ENCODE measurements around the gene PIM2.
A peak's percentile ranks its signal among the peaks of the same experiment; 100 is the strongest.

PIM2 gene

DNA sequence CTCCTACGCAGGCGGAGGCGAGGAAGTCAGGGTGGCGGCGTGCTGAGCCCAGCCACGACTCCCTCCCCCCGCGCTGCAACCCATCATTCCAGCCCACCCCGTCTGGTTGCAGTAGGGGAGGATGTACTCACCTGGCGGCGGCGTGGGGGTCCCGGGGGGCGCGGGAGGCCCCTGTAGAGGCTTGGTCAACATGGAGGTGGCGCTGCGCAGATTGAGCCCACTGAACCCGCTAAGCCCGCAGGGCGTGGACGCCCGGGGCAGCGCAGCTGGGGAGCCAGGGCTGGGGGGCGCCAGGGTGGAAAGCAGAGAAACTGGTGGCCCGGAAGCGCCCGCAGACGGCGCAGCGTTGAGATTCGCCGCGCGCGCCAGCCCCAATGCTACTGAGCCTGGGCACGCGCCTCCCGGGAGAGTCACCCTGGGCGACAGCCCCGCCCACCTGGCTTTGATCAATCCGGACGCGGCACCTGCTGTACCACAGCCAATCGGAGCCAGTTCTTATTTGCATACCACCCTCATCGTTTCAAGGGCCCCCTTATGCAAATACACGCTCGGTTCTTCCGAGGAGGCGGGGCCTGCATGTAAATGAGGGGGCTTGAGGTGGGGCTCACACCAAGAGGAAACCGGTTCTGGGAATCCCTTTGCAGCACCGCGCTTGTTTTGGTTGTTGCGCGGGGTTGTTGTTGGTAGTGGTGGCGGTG lies at the start of gene PIM2:
PIM2 (minus strand) TSS at position 382 of the 698 bp plus-strand sequence; CDS start at position 192, 190 bp downstream.
- DNase-seq, result peak; percentile 98
- in situ Hi-C loops (cut with MboI; ENCODE audit: low pct_unique_long_range_greater_than_20kb, low sequenced_read_pairs), result no loop called here

- DNase-seq, result no peak
- in situ Hi-C loops (cut with MboI; ENCODE audit: low pct_unique_long_range_greater_than_20kb, low sequenced_read_pairs), result no loop called here
Observed at GRCh38 chrX:48968377-48968776, 49.6 kb upstream of the PIM2 start.

GRCh38 chrX:48966796-48967579 lies 48.2 kb upstream of the PIM2 start:
- no peak for DNase-seq
- in situ Hi-C loops (cut with MboI; ENCODE audit: low pct_unique_long_range_greater_than_20kb, low sequenced_read_pairs), result no loop called here

GRCh38 chrX:48965959-48966358 lies 47.1 kb upstream of the PIM2 start:
- in situ Hi-C loops (cut with MboI; ENCODE audit: low pct_unique_long_range_greater_than_20kb, low sequenced_read_pairs), result no loop called here
- DNase-seq, result no peak

DNA sequence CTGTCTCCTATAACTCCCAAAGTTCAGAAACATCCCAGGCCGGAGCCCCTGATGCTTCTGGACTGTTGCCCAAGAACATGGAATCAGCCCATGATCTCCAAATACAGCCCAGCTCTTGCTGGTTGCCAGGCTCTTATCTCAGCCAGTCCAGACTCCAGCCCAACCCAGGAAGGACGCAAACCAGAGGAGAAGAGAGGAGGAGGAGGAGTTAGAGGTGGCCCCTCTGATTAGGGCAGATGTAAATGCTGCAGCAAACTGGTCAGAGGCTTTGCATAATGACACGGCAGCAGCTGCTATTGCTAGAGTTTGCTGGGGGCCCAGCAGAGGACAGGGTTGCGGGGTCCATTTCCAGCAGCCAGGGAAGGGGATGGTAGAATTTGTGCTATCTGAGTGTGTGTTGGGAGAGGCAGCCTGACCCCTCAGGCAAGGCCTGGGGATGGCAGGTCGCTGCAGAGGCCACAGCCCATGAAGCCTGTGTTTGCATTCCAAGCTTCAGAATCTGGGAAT lies 42.8 kb upstream of the PIM2 start:
- in situ Hi-C loops (cut with MboI; ENCODE audit: low pct_unique_long_range_greater_than_20kb, low sequenced_read_pairs), result no loop called here
- no peak for DNase-seq

GRCh38 chrX:48960291-48960690 lies 41.5 kb upstream of the PIM2 start:
- in situ Hi-C loops (cut with MboI; ENCODE audit: low pct_unique_long_range_greater_than_20kb, low sequenced_read_pairs), result no loop called here
- DNase-seq, result no peak

DNA sequence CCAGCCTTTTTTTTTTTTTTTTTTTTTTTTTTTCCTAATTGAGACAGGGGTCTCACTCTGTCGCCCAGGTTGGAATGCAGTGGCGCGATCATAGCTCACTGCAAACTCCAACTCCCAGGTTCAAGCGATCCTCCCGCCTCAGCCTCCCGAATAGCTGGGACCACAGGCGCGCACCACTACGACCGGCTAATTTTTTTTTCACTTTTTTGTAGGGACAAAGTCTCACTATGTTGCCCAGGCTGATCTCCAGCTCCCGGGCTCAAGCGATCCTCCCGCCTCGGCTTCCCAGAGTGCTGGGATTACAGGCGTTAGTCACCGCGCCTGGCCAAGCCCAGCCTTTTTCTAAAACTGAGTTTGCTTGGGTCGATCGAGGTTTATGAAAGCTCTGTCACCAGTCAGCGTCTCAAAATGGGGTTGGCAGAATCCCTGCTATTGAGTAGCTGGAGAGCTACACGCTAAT lies 39.8 kb upstream of the PIM2 start:
- in situ Hi-C loops (cut with MboI; ENCODE audit: low pct_unique_long_range_greater_than_20kb, low sequenced_read_pairs), result no loop called here
- no peak for DNase-seq

DNA sequence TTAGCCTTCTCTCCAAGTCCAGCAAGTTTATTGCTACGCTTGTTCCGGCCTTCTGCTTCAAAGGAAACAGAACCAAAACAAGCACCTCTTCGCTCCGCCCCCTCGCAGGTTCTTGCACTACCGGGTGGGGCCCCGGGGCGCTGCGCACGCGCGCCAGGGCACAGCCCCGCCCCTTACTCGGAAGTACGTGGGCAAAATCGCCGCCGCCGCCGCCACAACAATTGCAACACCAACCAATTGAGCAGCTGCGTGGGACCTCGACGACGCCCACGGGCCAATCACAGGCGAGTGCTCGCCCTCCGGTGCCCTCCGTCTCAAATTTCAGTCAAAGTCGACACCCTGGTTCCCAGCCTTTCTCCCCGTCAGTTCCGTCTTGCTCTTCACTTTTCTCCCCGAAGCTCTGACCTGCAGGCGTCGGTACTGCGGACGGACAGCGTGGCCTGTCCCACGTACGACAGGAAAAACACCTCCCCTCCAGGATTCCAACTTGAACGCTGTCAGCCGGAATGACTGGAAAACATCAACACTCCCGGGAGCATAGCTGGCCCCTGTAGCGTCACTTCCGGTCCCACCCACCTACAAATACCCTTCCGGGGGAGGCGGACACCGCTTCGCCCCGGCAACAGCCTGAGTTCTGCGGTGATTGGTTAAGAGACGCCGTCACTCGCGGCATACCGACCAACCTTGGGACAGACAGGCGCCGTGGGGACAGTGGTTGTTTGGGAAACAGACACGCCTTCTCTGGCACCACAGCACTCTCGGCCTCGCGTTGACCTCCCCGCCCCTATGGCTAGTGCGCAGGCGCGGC lies 39.2 kb upstream of the PIM2 start:
- in situ Hi-C loops (cut with MboI; ENCODE audit: low pct_unique_long_range_greater_than_20kb, low sequenced_read_pairs), result no loop called here

DNA sequence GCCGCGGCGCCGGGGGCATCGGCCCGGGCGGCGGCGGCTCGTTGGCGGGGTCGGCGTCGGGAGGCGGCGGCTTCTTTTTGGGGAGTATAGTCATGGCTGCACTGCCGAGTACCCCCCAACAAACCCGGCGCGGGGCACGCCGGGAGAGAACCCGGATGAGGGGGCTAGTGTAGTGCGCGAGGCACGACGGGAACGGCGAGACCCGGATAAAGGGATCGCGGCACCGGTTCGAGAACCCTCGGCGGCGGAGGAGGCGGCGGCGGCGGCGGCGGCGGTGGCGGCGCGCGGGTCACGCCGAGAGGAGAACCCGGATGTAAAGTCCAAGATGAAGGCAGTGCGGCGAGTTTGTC lies 38.6 kb upstream of the PIM2 start, which contains the start of gene OTUD5:
OTUD5 (minus strand) TSS at position 131 of the 350 bp plus-strand sequence; CDS start at position 94, 37 bp downstream.
- DNase-seq, result no peak
- in situ Hi-C loops (cut with MboI; ENCODE audit: low pct_unique_long_range_greater_than_20kb, low sequenced_read_pairs), result no loop called here

More for the DNA sequence above, 39.2 kb upstream of the PIM2 start:
- DNase-seq, result peak; percentile 99

DNA sequence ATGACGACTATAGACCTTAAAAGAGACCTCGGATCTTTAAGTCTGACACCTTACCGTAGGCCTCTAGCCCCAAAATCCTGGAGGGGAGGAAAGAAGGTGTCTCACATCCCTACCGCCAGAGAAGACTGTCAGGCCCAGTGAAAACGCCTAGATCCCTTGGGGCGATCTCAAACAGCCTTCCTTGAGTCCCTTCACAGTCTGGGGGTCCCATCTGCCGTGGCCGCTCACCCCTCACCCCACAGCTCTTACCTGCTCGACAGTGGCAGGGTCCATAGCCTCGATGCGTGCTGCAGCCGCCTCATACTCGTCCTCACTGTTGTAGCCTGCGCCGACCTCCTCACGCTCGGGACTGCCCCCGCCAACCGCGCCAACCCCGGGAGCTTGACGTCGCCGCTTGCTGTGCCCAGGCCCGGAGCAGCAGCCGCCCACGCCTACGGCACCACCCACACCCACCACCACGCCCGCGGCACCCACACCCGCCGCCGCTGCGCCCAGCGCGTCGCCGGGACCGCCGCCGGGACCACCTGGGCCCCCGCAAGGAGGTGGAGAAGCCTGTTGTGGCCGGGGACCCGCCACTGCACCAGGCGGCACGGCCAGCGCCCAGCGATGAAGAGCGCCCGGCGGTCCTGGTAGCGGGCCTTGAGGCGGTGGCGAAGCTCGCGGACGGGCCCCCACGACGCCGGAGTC lies 38.0 kb upstream of the PIM2 start:
- DNase-seq, result no peak
- in situ Hi-C loops (cut with MboI; ENCODE audit: low pct_unique_long_range_greater_than_20kb, low sequenced_read_pairs), result no loop called here

GRCh38 chrX:48948589-48948988 lies 29.8 kb upstream of the PIM2 start:
- no peak for DNase-seq
- in situ Hi-C loops (cut with MboI; ENCODE audit: low pct_unique_long_range_greater_than_20kb, low sequenced_read_pairs), result no loop called here

DNA sequence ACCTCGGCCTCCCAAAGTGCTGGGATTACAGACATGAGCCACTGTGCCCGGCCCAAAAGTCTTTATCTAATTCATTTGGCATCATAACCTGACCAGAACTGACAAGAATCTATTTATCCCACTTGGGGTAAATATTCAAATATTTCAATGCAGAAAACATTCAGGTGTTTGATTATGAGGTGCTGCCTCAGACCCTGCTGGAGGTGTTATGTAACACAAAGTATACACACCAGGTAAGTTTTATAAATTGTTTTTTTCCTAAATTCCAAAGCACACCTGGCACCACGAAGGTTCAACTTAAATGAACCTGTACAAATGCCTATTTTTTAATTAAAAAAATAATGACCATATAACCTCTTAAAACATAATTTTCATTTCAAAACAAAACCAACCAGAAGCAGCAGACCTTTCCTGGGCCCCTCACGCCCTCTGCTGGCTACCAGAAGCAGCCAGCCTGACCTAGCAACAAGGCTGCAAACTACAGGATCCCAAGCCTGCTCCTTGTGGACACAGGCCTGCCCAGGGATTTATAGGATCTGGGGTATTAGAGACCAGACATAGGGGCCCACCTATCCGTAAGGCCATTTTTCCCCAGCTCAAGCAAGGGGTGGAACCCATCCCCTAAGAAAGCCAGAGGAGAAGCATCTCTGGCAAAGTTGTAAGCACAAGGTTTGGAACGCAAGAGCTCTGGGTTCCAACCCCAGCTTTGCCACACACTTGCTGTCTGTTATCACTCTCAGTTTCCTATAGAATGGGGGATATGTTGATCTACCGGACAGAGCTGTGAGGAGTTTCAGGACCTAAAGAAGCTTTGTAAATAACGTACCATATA lies 26.9 kb upstream of the PIM2 start:
- in situ Hi-C loops (cut with MboI; ENCODE audit: low pct_unique_long_range_greater_than_20kb, low sequenced_read_pairs), result no loop called here
- DNase-seq, result peak; percentile 67

DNA sequence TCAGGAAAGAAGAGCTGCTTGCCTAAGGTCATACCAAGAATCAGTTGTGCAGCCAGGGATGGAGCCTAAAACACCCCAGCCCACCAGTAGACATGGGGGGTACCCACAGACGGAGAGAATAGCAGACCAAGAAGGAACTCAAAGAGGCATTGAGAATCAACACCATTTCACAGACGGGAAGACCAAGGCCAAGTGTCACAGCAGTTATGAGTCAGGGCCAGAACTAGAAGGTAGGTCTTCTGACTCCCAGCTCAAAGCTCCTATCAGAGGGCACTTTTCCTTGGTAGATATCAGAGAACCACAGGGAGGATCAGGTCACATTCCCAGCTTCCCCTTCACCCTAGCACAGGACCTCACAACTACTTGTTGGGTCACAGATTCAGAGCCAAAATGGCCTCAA lies 24.1 kb upstream of the PIM2 start:
- DNase-seq, result no peak
- in situ Hi-C loops (cut with MboI; ENCODE audit: low pct_unique_long_range_greater_than_20kb, low sequenced_read_pairs), result no loop called here

DNA sequence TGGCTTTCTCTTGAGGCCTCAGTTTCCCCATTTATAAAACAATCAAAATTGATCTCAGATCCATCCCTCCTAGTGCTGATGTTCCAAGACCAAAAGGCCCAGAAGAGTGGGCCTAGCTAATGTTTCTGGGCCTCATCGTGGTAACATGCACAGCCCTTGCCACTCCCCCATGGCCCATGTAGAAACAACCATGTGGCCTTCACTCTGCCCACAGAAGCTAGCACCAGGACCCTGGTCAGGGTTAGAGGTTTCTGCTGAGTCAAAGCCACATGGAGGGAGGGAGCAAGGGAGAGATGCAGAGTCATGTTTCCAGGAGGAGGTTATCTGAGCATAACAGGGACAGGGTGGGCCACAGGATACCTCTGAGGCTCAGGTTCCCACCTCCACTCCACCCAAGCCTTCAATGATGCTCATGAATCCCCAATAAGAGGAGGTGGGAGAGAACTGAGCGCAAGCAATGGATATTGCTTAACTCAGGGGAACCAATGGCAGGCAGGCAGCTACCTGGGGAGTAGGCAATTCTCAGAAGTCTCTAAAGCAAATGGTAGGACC lies 21.7 kb upstream of the PIM2 start:
- in situ Hi-C loops (cut with MboI; ENCODE audit: low pct_unique_long_range_greater_than_20kb, low sequenced_read_pairs), result no loop called here

GRCh38 chrX:48939524-48940228 lies 20.9 kb upstream of the PIM2 start:
- peak; percentile 55 for DNase-seq
- in situ Hi-C loops (cut with MboI; ENCODE audit: low pct_unique_long_range_greater_than_20kb, low sequenced_read_pairs), result no loop called here

More for the DNA sequence above, 21.7 kb upstream of the PIM2 start:
- no peak for DNase-seq

DNA sequence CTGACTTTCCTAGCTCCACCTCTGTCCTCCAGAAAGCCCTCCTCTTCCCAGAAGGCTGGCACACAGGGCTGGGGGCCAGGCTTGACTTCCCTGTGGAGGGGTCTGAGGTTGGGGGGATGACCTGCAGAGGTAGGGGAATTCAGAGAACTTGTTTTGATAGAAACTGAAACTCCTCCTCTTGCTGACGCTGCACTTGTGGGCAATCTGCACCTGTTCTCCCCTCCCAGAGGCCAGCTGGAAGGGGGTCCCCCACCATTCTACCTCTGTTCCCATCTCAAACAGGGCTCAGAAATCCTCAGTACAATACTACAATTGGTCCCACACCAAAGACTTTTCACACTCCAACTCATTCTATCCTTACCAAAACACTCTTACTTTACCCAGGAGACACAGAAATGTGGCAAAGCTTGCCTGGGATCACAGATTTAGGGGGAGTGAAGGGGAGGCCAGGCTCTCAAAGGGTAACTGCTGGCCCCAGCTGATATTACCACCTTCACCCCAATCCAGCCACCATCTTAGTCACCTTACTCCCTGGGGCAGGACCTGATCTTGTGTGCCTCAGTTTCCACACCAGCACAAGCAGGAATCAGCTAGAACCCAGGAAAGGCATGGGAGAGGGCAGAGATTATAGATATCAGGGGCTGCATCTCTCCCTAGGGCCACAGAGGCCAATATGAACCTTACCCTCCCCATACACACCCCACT lies 20.0 kb upstream of the PIM2 start:
- no peak for DNase-seq

More for the DNA sequence above, 20.0 kb upstream of the PIM2 start:
- in situ Hi-C loops (cut with MboI; ENCODE audit: low pct_unique_long_range_greater_than_20kb, low sequenced_read_pairs), result no loop called here

Measured in KBM-7 (cell line).